HCT116 (cell line): Measurements from ENCODE around the gene ADAMTS20. TPM values are rescaled to one million over a fixed set of nuclear protein-coding genes. Genes with fewer than 3 reads are reported as not detected.

Experiments used
- ATAC-seq: fragments of 200-7000 bp; cut with Tn5 transposase; 2 replicates; pipeline ENCODE4 v1.9.1; 2020; ENCODE audit warnings: mild to moderate bottlenecking, moderate library complexity
- BruUV-seq: library from RNA; stranded (reverse); fragments of 400-500 nt; replicated peaks from 2 replicates; lab custom pipeline; 2021; lab: Mats Ljungman, UMichigan
- CTCF ChIA-PET: fragments of 300-600 bp; sonication (Branson Sonifier 250); formaldehyde crosslinking; loops from one replicate; lab custom pipeline; 2021; ENCODE audit warnings: antibody characterized with exemption; lab: Charles Lee
- POLR2A ChIA-PET: fragments of 300-600, 350-600 bp; sonication (Branson Sonifier 250); formaldehyde crosslinking; loops from one replicate; lab custom pipeline; 2021; ENCODE audit warnings: antibody characterized with exemption; lab: Charles Lee
- RAD21 ChIA-PET, 2 experiments: fragments of 300-600 bp; sonication (Branson Sonifier 250); formaldehyde crosslinking; loops; one replicate each; lab custom pipeline; 2023; ENCODE audit warnings: low total read pairs in 2 of 2; ENCODE audit not compliant: uncharacterized antibody in 2 of 2, unreplicated experiment in 2 of 2, low non-redundant PET in 1 of 2; lab: Charles Lee
- DNase-seq: peaks from one replicate; pipeline ENCODE4 v3.0.0-alpha.2; 2010; ENCODE audit warnings: low read depth, low spot score
- H2AFZ ChIP-seq: fragments of 200-600 bp; shearing (Covaris generic), sonication (generic); 2 replicates; pipeline ENCODE4 v1.6.1; 2017; ENCODE audit warnings: low read depth, mixed run types, mixed read lengths, antibody characterized with exemption, low read length; ENCODE audit not compliant: poor library complexity, severe bottlenecking
- H3K27ac ChIP-seq: 2 replicates; pipeline ENCODE4 v1.5.1; 2012; ENCODE audit warnings: low read depth, low read length
- H3K27me3 ChIP-seq: fragments of 200-600 bp; sonication (generic); 2 replicates; pipeline ENCODE4 v1.6.1; 2016; ENCODE audit warnings: mixed run types, low read length, mixed read lengths; ENCODE audit not compliant: insufficient read depth
- H3K36me3 ChIP-seq, 2 experiments: fragments of 200-500 bp in 1 of 2; fragments of 200-600 bp in 1 of 2; sonication (Bioruptor generic) in 1 of 2; sonication (generic) in 1 of 2; 2 replicates each; pipeline versions ENCODE4 v1.5.1 to v1.6.1; 2014 to 2016; ENCODE audit warnings: low read length in 2 of 2, inconsistent platforms in 1 of 2, mixed read lengths in 1 of 2, mixed run types in 1 of 2; ENCODE audit not compliant: insufficient read depth in 2 of 2, control insufficient read depth in 1 of 2
- H3K4me1 ChIP-seq, 2 experiments: fragments of 200-600 bp in 1 of 2; sonication (generic) in 1 of 2; 2 replicates each; pipeline versions ENCODE4 v1.5.1 to v1.6.1; 2012 to 2017; ENCODE audit warnings: low read length in 2 of 2, inconsistent platforms in 1 of 2, mild to moderate bottlenecking in 1 of 2, mixed read lengths in 1 of 2, mixed run types in 1 of 2, moderate library complexity in 1 of 2; ENCODE audit not compliant: insufficient read depth in 2 of 2, control insufficient read depth in 1 of 2
- H3K4me2 ChIP-seq: fragments of 200-600 bp; sonication (generic); 2 replicates; pipeline ENCODE4 v1.6.1; 2017; ENCODE audit warnings: mixed run types, low read length, mixed read lengths
- H3K4me3 ChIP-seq, 2 experiments: fragments of 200-600 bp in 1 of 2; sonication (generic) in 1 of 2; replicated peaks in 1 of 2; 2 replicates each; pipeline ENCODE4 v1.5.1; 2011 to 2016; ENCODE audit warnings: low read length in 2 of 2, control low read depth in 1 of 2, low read depth in 1 of 2, mild to moderate bottlenecking in 1 of 2, mixed read lengths in 1 of 2, mixed run types in 1 of 2
- H3K79me2 ChIP-seq: fragments of 200-600 bp; sonication (generic); 2 replicates; pipeline ENCODE4 v1.6.1; 2017; ENCODE audit warnings: mild to moderate bottlenecking, mixed run types, low read length, moderate library complexity, mixed read lengths; ENCODE audit not compliant: insufficient read depth
- H3K9ac ChIP-seq: fragments of 200-600 bp; sonication (generic); 2 replicates; pipeline ENCODE4 v1.6.1; 2016; ENCODE audit warnings: low read length, mixed read lengths
- H3K9me2 ChIP-seq: fragments of 200-600 bp; sonication (generic), shearing (Covaris generic); 2 replicates; pipeline ENCODE4 v1.6.1; 2017; ENCODE audit warnings: mixed run types, mild to moderate bottlenecking, moderate library complexity; ENCODE audit not compliant: insufficient read depth
- H3K9me3 ChIP-seq, 2 experiments: fragments of 200-500 bp in 1 of 2; fragments of 200-600 bp in 1 of 2; sonication (Bioruptor generic) in 1 of 2; sonication (generic) in 1 of 2; 2 replicates each; pipeline ENCODE4 v1.6.1; 2014 to 2017; ENCODE audit warnings: low read length in 2 of 2, mixed read lengths in 2 of 2, inconsistent platforms in 1 of 2, low read depth in 1 of 2, mild to moderate bottlenecking in 1 of 2, mixed run types in 1 of 2, moderate library complexity in 1 of 2; ENCODE audit not compliant: control insufficient read depth in 1 of 2, insufficient read depth in 1 of 2
- H4K20me1 ChIP-seq: fragments of 200-600 bp; sonication (generic), shearing (Covaris generic); 2 replicates; pipeline ENCODE4 v1.6.1; 2017; ENCODE audit warnings: mixed run types, mild to moderate bottlenecking, moderate library complexity; ENCODE audit not compliant: insufficient read depth
- ATF3 ChIP-seq: IDR thresholded peaks from 2 replicates; pipeline ENCODE4 v1.6.1; 2012
- CBX3 ChIP-seq: IDR thresholded peaks from 2 replicates; pipeline ENCODE4 v1.6.1; 2012; ENCODE audit warnings: low read depth
- CEBPB ChIP-seq: IDR thresholded peaks from 2 replicates; pipeline ENCODE4 v1.6.1; 2012; ENCODE audit warnings: low read depth
- EGR1 ChIP-seq: IDR thresholded peaks from 2 replicates; pipeline ENCODE4 v1.6.1; 2012; ENCODE audit warnings: low read depth
- ELF1 ChIP-seq: IDR thresholded peaks from 2 replicates; pipeline ENCODE4 v1.6.1; 2012; ENCODE audit warnings: low read depth, borderline replicate concordance
- EZH2 ChIP-seq: fragments of 200-600 bp; sonication (generic); IDR thresholded peaks from 2 replicates; pipeline ENCODE4 v1.6.1; 2017; ENCODE audit warnings: antibody characterized with exemption, mixed run types
- FOSL1 ChIP-seq: IDR thresholded peaks from 2 replicates; pipeline ENCODE4 v1.6.1; 2012; ENCODE audit warnings: low read depth
- JUND ChIP-seq: IDR thresholded peaks from 2 replicates; pipeline ENCODE4 v1.6.1; 2012
- POLR2A ChIP-seq: IDR thresholded peaks from 2 replicates; pipeline ENCODE4 v1.7.0; 2011; ENCODE audit warnings: borderline replicate concordance; ENCODE audit not compliant: insufficient read depth, insufficient read length; ENCODE audit errors: extremely low read depth
- POLR2AphosphoS5 ChIP-seq: IDR thresholded peaks from 2 replicates; pipeline ENCODE4 v1.6.1; 2011; ENCODE audit warnings: mild to moderate bottlenecking, low read depth, low read length, moderate library complexity
- RAD21 ChIP-seq: IDR thresholded peaks from 2 replicates; pipeline ENCODE4 v1.6.1; 2012; ENCODE audit warnings: low read depth, mild to moderate bottlenecking
- SIN3A ChIP-seq: IDR thresholded peaks from 2 replicates; pipeline ENCODE4 v1.6.1; 2012; ENCODE audit warnings: low read depth
- SP1 ChIP-seq: IDR thresholded peaks from 2 replicates; pipeline ENCODE4 v1.6.1; 2012; ENCODE audit warnings: low read depth
- SRF ChIP-seq: IDR thresholded peaks from 2 replicates; pipeline ENCODE4 v1.6.1; 2012; ENCODE audit warnings: low read depth
- TCF7L2 ChIP-seq: IDR thresholded peaks from 2 replicates; pipeline ENCODE4 v1.7.0; 2011; ENCODE audit warnings: borderline replicate concordance, inconsistent platforms; ENCODE audit not compliant: insufficient read depth, insufficient read length; ENCODE audit errors: extremely low read depth
- YY1 ChIP-seq: IDR thresholded peaks from 2 replicates; pipeline ENCODE4 v1.6.1; 2011; ENCODE audit warnings: low read length, low read depth, moderate library complexity, mild to moderate bottlenecking; ENCODE audit not compliant: insufficient replicate concordance; ENCODE audit errors: extremely low read depth
- ZBTB33 ChIP-seq: IDR thresholded peaks from 2 replicates; pipeline ENCODE4 v1.6.1; 2011; ENCODE audit warnings: mild to moderate bottlenecking, low read length, moderate library complexity; ENCODE audit not compliant: insufficient replicate concordance; ENCODE audit errors: extremely low read depth
- ZFX ChIP-seq: fragments of 450-650 bp; IDR thresholded peaks from 2 replicates; pipeline ENCODE4 v1.6.1; 2017
- intact Hi-C: fragments of 100-400 bp; cut with micrococcal nuclease; formaldehyde crosslinking; loops from 2 replicates; pipeline ENCODE4 v1.10.0; 2022
- total RNA-seq: library from RNA; stranded (reverse); gene quantifications from one replicate; pipeline ENCODE4 v1.2.1, GENCODE V29; 2021; ENCODE audit not compliant: unreplicated experiment
- TF ChIP-seq, protein P1 (sequence below), 3 experiments: fragments of 200-600 bp in 1 of 3; sonication (generic) in 1 of 3; IDR thresholded peaks in 2 of 3; conservative IDR thresholded peaks in 1 of 3; 2 replicates each; pipeline ENCODE4 v1.5.1; 2012 to 2017; ENCODE audit warnings: low read depth in 2 of 3, low read length in 2 of 3, antibody characterized with exemption in 1 of 3, borderline replicate concordance in 1 of 3, control low read depth in 1 of 3, mild to moderate bottlenecking in 1 of 3, mixed read lengths in 1 of 3, mixed run types in 1 of 3, moderate library complexity in 1 of 3; ENCODE audit not compliant: insufficient read depth in 1 of 3
- TF ChIP-seq, protein P2 (sequence below): IDR thresholded peaks from 2 replicates; pipeline ENCODE4 v1.6.1; 2012

ADAMTS20 gene
- total RNA-seq, 1 experiment from 2014 or later, result not detected

- intact Hi-C loops, result no loop called here
- no TSS peak for BruUV-seq
- CTCF ChIA-PET, result no interaction called here
These were observed 26.8 kb upstream of the ADAMTS20 start for GRCh38 chr12:43578782-43579181.

More at GRCh38 chr12:43578782-43579181, 26.8 kb upstream of the ADAMTS20 start:
- Histone ChIP-seq H3K9me3 (no peaks in the 10 kb centered on the region), H3K9me2 (no peaks in the 10 kb centered on the region), H3K9ac (no peak overlapping the region), H3K27ac (no peak overlapping the region), H3K36me3 (no peaks in the 10 kb centered on the region), H3K4me3 (no peak overlapping the region), H3K4me1 (no peaks in the 10 kb centered on the region), H3K4me2 (no peak overlapping the region), H4K20me1 (no peaks in the 10 kb centered on the region), H2AFZ (no peak overlapping the region), H3K79me2 (no peaks in the 10 kb centered on the region), H3K27me3 (no peaks in the 10 kb centered on the region)
- POLR2A ChIA-PET, result no interaction called here
- ATAC-seq, result no peak
- no peak for TF ChIP-seq POLR2A
- no peak for TF ChIP-seq EZH2
- TF ChIP-seq, protein P1, sequence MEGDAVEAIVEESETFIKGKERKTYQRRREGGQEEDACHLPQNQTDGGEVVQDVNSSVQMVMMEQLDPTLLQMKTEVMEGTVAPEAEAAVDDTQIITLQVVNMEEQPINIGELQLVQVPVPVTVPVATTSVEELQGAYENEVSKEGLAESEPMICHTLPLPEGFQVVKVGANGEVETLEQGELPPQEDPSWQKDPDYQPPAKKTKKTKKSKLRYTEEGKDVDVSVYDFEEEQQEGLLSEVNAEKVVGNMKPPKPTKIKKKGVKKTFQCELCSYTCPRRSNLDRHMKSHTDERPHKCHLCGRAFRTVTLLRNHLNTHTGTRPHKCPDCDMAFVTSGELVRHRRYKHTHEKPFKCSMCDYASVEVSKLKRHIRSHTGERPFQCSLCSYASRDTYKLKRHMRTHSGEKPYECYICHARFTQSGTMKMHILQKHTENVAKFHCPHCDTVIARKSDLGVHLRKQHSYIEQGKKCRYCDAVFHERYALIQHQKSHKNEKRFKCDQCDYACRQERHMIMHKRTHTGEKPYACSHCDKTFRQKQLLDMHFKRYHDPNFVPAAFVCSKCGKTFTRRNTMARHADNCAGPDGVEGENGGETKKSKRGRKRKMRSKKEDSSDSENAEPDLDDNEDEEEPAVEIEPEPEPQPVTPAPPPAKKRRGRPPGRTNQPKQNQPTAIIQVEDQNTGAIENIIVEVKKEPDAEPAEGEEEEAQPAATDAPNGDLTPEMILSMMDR (IDR thresholded peaks at IDR 0.05 in 2 of 3, conservative IDR thresholded peaks at IDR 0.05 in 1 of 3; ENCODE audit: borderline replicate concordance in 1 of 3, insufficient read depth in 1 of 3, low read depth in 2 of 3, low read length in 2 of 3), result no peak
- TF ChIP-seq JUND, result no peak
- no peak for TF ChIP-seq FOSL1
- no peak for TF ChIP-seq YY1
- TF ChIP-seq ATF3, result no peak
- no peak for TF ChIP-seq RAD21
- no peak for TF ChIP-seq ELF1
- TF ChIP-seq, protein P2, sequence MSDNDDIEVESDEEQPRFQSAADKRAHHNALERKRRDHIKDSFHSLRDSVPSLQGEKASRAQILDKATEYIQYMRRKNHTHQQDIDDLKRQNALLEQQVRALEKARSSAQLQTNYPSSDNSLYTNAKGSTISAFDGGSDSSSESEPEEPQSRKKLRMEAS, result no peak
- TF ChIP-seq TCF7L2, result no peak
- TF ChIP-seq POLR2AphosphoS5, result no peak
- TF ChIP-seq SIN3A, result no peak
- no peak for TF ChIP-seq EGR1
- TF ChIP-seq CEBPB, result no peak
- no peak for TF ChIP-seq ZFX
- no peak for TF ChIP-seq ZBTB33
- no peak for TF ChIP-seq CBX3
- no peak for TF ChIP-seq SRF
- TF ChIP-seq SP1, result no peak
- RAD21 ChIA-PET, result no interaction called here
- no peak for DNase-seq
